Measurements from ENCODE around the gene CHRNA4. TPM values are rescaled to one million over a fixed set of nuclear protein-coding genes. Genes with fewer than 3 reads are reported as not detected.

The CHRNA4 gene
- total and polyA plus RNA-seq, 10 of the 15 experiments (the other 5 are each of a cell fraction or from before 2014, with no cell fraction given) = 0.04 to 0.41 (median 0.06) TPM; not detected in 5

GRCh38 chr20:63371291-63371865 is 10.2 kb upstream of the CHRNA4 start (continued):
- TF ChIP-seq SMC3 (IDR thresholded peaks at IDR 0.05; ENCODE audit: borderline replicate concordance, low read length) = no peak
- no peak for TF ChIP-seq MTA3 (IDR thresholded peaks at IDR 0.05; ENCODE audit: borderline replicate concordance, low read length)
- no peak for TF ChIP-seq TCF12 (IDR thresholded peaks at IDR 0.05; ENCODE audit: low read depth, low read length)
- no peak for TF ChIP-seq CBFB (IDR thresholded peaks at IDR 0.05; ENCODE audit: low read depth)
- TF ChIP-seq KAT2A (conservative IDR thresholded peaks at IDR 0.05; ENCODE audit: control insufficient read depth, low read depth, low read length) = no peak
- no peak for TF ChIP-seq CEBPB (IDR thresholded peaks at IDR 0.05; ENCODE audit: borderline replicate concordance in 1 of 2, low read depth in 2 of 2, low read length in 2 of 2)

GRCh38 chr20:63370618-63371187 is 9.6 kb upstream of the CHRNA4 start:
- RAD21 ChIA-PET (ENCODE audit: unreplicated experiment) = no interaction called here
- DNase-seq (ENCODE audit: low read depth, low spot score) (no peak), ATAC-seq (no peak), FAIRE-seq (no peak)
- BruUV-seq (replicated peaks) = no TSS peak
- Histone ChIP-seq H3K4me1 (ENCODE audit: control insufficient read depth, insufficient read depth, low read length) (no peaks in the 10 kb centered on the region), H4K20me1 (ENCODE audit: control insufficient read depth, insufficient read depth) (no peaks in the 10 kb centered on the region), H3K4me2 (ENCODE audit: control insufficient read depth, insufficient read depth) (no peak overlapping the region), H3K79me2 (ENCODE audit: control insufficient read depth, insufficient read depth, low read length) (no peaks in the 10 kb centered on the region), H3K9me3 (replicated peaks; ENCODE audit: control insufficient read depth, insufficient read depth, low read length) (no peaks in the 10 kb centered on the region), H3K36me3 (ENCODE audit: control insufficient read depth in 2 of 2, insufficient read depth in 2 of 2, low read length in 1 of 2) (no peaks in the 10 kb centered on the region), H3K9ac (ENCODE audit: control insufficient read depth, insufficient read depth, low read length) (no peak overlapping the region), H3K27ac (ENCODE audit: control insufficient read depth, insufficient read depth) (no peak overlapping the region), H3K27me3 (replicated peaks in 1 of 2; ENCODE audit: control insufficient read depth in 2 of 2, insufficient read depth in 2 of 2, low read length in 1 of 2) (no peaks in the 10 kb centered on the region; a peak in 1 of 4 replicates), H3K4me3 (no peak overlapping the region), H2AFZ (ENCODE audit: control insufficient read depth, low read depth, low read length) (no peak overlapping the region)
- TF ChIP-seq CREB1 (IDR thresholded peaks at IDR 0.05; ENCODE audit: low read depth) (no peak), IKZF1 (conservative IDR thresholded peaks at IDR 0.05) (no peak), BHLHE40 (IDR thresholded peaks at IDR 0.05; ENCODE audit: borderline replicate concordance in 1 of 2, low read depth in 2 of 2, low read length in 1 of 2) (no peak), TAF1 (IDR thresholded peaks at IDR 0.05; ENCODE audit: borderline replicate concordance, low read depth, low read length) (no peak), GATAD2B (conservative IDR thresholded peaks at IDR 0.05; ENCODE audit: low read depth) (no peak), RCOR1 (conservative IDR thresholded peaks at IDR 0.05; ENCODE audit: low read depth, low read length) (no peak), PBX3 (IDR thresholded peaks at IDR 0.05; ENCODE audit: insufficient replicate concordance, low read depth, low read length) (no peak), NR2C2 (IDR thresholded peaks at IDR 0.05; ENCODE audit: borderline replicate concordance, control insufficient read depth, insufficient read length, low read depth) (no peak)
- intact Hi-C loops (cut with micrococcal nuclease; ENCODE audit: unreplicated experiment) = no loop called here
- SMC1A ChIA-PET (ENCODE audit: uncharacterized antibody, unreplicated experiment) = no interaction called here
- WGBS (ENCODE audit: insufficient coverage, insufficient replicate concordance, low lambda C conversion rate, missing lambda C conversion rate) = 44% methylated on average over 21 of the region's 21 CpGs
- in situ Hi-C loops (cut with MboI) = no loop called here
- CTCF ChIA-PET = interaction anchor here (1.2 kb wide), 1 partner anchor 11 kb away, joined by 5 read pairs; no protein-coding TSS in a partner anchor
- POLR2A ChIA-PET = no interaction called here
